Keratinocyte (primary cell): ENCODE data around the gene SLC25A30.
"Not testable (repeated sequence)": the region's sequence is repeated elsewhere in the genome, so short reads cannot be mapped to it uniquely, and the experiment has no call there.

Source experiments
- CTCF ChIP-seq, 3 experiments: IDR thresholded peaks in 1 of 3; conservative IDR thresholded peaks in 1 of 3; optimal IDR thresholded peaks in 1 of 3; 2 replicates in 2 of 3; 3 replicates in 1 of 3; pipeline versions ENCODE3 to v1.5.1; 2011; ENCODE audit warnings: low read length in 3 of 3, mild to moderate bottlenecking in 3 of 3, moderate library complexity in 2 of 3, control low read depth in 1 of 3, inconsistent platforms in 1 of 3; ENCODE audit not compliant: insufficient read depth in 2 of 3; ENCODE audit errors: extremely low read depth in 1 of 3
- EZH2 ChIP-seq: IDR thresholded peaks from one replicate; pipeline ENCODE4 v1.6.1; 2012; ENCODE audit warnings: inconsistent platforms, mild to moderate bottlenecking, low read length, moderate library complexity

DNA sequence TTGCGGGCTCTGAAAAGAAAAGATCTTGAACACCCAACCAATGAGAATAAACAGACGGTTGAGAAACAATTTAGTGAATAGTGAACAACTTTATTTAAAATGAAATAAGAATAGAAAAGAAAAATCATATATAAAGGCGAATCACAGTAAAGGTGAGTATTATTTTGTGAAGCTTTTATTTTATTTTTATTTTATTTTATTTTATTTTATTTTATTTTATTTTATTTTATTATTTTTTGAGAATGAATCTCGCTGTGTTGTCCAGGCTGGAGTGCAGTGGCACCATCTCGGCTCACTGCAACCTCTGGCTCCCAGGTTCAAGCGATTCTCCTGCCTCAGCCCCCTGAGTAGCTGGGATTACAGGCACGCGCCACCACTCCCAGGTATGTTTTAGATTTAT is 74.1 kb downstream of the SLC25A30 start:
- not testable (repeated sequence) for TF ChIP-seq CTCF (optimal IDR thresholded peaks at IDR 0.05 in 1 of 3, IDR thresholded peaks at IDR 0.05 in 1 of 3, conservative IDR thresholded peaks at IDR 0.05 in 1 of 3; ENCODE audit: extremely low read depth in 1 of 3, insufficient read depth in 2 of 3, low read length in 3 of 3); EZH2
